ENCODE data around the gene FBXL7.

The FBXL7 gene

GRCh38 chr5:15926586-15926985 is 426.6 kb downstream of the FBXL7 start:
- no peak for DNase-seq

- DNase-seq = no peak
Observed at GRCh38 chr5:15927710-15928380, 427.9 kb downstream of the FBXL7 start.

- no peak for DNase-seq
Observed at GRCh38 chr5:15929611-15930263, 429.8 kb downstream of the FBXL7 start.

- DNase-seq = no peak
Observed at GRCh38 chr5:15932066-15932465, 432.1 kb downstream of the FBXL7 start.

- no peak for DNase-seq
Observed at GRCh38 chr5:15933259-15934207, 433.6 kb downstream of the FBXL7 start.

GRCh38 chr5:15936505-15937245 is 436.7 kb downstream of the FBXL7 start:
- DNase-seq = no peak

GRCh38 chr5:15937708-15938107 is 437.7 kb downstream of the FBXL7 start:
- no peak for DNase-seq

GRCh38 chr5:15938186-15938585 is 438.2 kb downstream of the FBXL7 start:
- DNase-seq = no peak

- no peak for DNase-seq
Observed at GRCh38 chr5:15938961-15939360, 439.0 kb downstream of the FBXL7 start.

GRCh38 chr5:15940905-15941304 is 440.9 kb downstream of the FBXL7 start:
- no peak for DNase-seq

GRCh38 chr5:15943487-15943886 is 443.5 kb downstream of the FBXL7 start:
- DNase-seq = no peak

- no peak for DNase-seq
Observed at GRCh38 chr5:15946026-15946425, 446.0 kb downstream of the FBXL7 start.

- DNase-seq = no peak
Observed at GRCh38 chr5:15948190-15948589, 448.2 kb downstream of the FBXL7 start.

- DNase-seq = no peak
Observed at GRCh38 chr5:15951126-15951525, 451.1 kb downstream of the FBXL7 start.

GRCh38 chr5:15951550-15951949 is 451.6 kb downstream of the FBXL7 start:
- no peak for DNase-seq

- no peak for DNase-seq
Observed at GRCh38 chr5:15956622-15957021, 456.6 kb downstream of the FBXL7 start.

GRCh38 chr5:15957124-15957523 is 457.1 kb downstream of the FBXL7 start:
- no peak for DNase-seq

- no peak for DNase-seq
Observed at GRCh38 chr5:15959370-15960164, 459.6 kb downstream of the FBXL7 start.

GRCh38 chr5:15966066-15966640 is 466.2 kb downstream of the FBXL7 start:
- DNase-seq = no peak

- no peak for DNase-seq
Observed at GRCh38 chr5:15966651-15967050, 466.7 kb downstream of the FBXL7 start.

GRCh38 chr5:15968993-15969392 is 469.0 kb downstream of the FBXL7 start:
- DNase-seq = no peak

- DNase-seq = no peak
Observed at GRCh38 chr5:15977851-15978250, 477.9 kb downstream of the FBXL7 start.
